Rectal smooth muscle tissue (tissue), 1 donor: ENCODE results near the gene GALNT5.

Source experiments
- H3K27ac ChIP-seq: one replicate; pipeline ENCODE4 v1.7.0; 2013; ENCODE audit warnings: low read depth, low read length, inconsistent platforms
- H3K27me3 ChIP-seq: one replicate; pipeline ENCODE4 v1.7.0; 2013; ENCODE audit warnings: low read length; ENCODE audit not compliant: control insufficient read depth, insufficient read depth
- H3K36me3 ChIP-seq: one replicate; pipeline ENCODE4 v1.7.0; 2013; ENCODE audit warnings: low read length; ENCODE audit not compliant: control insufficient read depth, insufficient read depth
- H3K4me1 ChIP-seq: one replicate; pipeline ENCODE4 v1.7.0; 2013; ENCODE audit warnings: low read length; ENCODE audit not compliant: control insufficient read depth, insufficient read depth
- H3K4me3 ChIP-seq: one replicate; pipeline ENCODE4 v1.7.0; 2013; ENCODE audit warnings: low read length
- H3K9ac ChIP-seq: one replicate; pipeline ENCODE4 v1.7.0; 2013; ENCODE audit warnings: low read length

The GALNT5 gene

DNA sequence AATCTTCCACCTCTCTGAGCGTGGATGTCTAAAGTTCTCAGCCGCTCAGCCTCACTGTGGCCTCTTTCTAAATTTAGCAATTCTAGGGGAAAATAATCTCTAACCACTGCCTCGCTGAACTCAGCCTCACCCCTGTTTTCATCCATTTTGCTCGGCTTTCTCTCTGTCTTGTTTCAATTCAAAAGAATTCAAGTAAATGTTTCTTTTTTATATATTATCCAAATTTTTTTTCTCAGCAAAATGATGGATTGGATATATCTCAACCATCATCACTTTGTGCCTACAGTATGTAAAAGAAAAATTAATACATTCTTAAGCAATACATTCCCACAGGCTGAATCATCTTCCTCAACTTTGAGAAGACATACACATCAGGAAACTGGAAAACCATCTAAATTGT is 24.0 kb upstream of the GALNT5 start:
- H3K4me1 ChIP-seq, result no peaks in the 10 kb centered on the region
- no peak overlapping the region for H3K27ac ChIP-seq
- no peaks in the 10 kb centered on the region for H3K27me3 ChIP-seq
- H3K9ac ChIP-seq, result no peak overlapping the region
- no peak overlapping the region for H3K4me3 ChIP-seq
- no peaks in the 10 kb centered on the region for H3K36me3 ChIP-seq

DNA sequence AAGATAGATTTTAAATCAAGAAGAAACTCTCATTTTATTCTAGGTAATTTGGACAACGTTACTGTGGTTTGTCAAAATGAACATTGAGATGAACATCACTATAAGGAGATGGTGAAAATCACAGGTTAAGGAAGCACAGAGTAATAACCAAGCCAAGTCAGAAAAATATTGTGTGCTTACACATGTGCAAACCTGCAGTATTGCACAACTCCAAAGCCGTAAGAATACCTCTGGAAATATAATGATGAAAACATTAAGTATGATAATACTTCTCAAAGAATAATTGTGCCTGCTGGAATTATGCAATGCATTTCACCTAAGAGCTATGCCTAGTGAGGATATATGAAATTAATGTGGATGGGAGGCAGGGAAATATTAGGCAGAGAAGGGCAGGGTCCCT is 21.1 kb upstream of the GALNT5 start:
- no peaks in the 10 kb centered on the region for H3K4me1 ChIP-seq
- no peak overlapping the region for H3K4me3 ChIP-seq
- H3K27ac ChIP-seq, result no peak overlapping the region
- no peaks in the 10 kb centered on the region for H3K27me3 ChIP-seq
- no peak overlapping the region for H3K9ac ChIP-seq
- H3K36me3 ChIP-seq, result no peaks in the 10 kb centered on the region

- Histone ChIP-seq H3K27ac (no peak overlapping the region), H3K9ac (no peak overlapping the region), H3K27me3 (no peaks in the 10 kb centered on the region), H3K4me3 (no peak overlapping the region), H3K4me1 (no peaks in the 10 kb centered on the region), H3K36me3 (no peaks in the 10 kb centered on the region)
Observed at GRCh38 chr2:157238296-157238695, 19.2 kb upstream of the GALNT5 start.

DNA sequence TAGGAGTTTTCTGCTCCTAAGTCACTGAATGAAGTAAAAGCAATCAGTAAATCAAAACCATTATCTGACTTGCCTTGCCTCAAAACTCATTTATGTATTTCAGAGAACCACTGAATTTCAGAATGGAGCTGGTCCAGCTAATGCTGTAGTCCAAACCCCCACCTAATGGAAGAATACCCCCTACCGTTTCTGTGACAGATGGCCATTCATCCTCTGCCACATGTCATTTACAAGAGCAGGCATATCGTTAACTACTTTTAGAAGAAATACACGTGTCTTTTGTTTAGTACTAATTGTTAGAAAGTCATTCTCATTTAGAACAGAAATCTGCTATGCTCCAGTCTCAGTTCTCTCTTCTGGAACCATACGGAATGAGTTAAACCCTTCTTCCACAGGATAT is 12.8 kb upstream of the GALNT5 start:
- H3K36me3 ChIP-seq, result no peaks in the 10 kb centered on the region
- H3K27ac ChIP-seq, result no peak overlapping the region
- H3K9ac ChIP-seq, result no peak overlapping the region
- no peak overlapping the region for H3K4me3 ChIP-seq
- H3K4me1 ChIP-seq, result no peaks in the 10 kb centered on the region
- no peaks in the 10 kb centered on the region for H3K27me3 ChIP-seq

- H3K9ac ChIP-seq, result no peak overlapping the region
- no peaks in the 10 kb centered on the region for H3K36me3 ChIP-seq
- H3K27ac ChIP-seq, result no peak overlapping the region
- no peaks in the 10 kb centered on the region for H3K27me3 ChIP-seq
- H3K4me1 ChIP-seq, result no peaks in the 10 kb centered on the region
- H3K4me3 ChIP-seq, result no peak overlapping the region
Observed at GRCh38 chr2:157245144-157245840, 12.2 kb upstream of the GALNT5 start.

GRCh38 chr2:157245846-157246764 is 11.4 kb upstream of the GALNT5 start:
- no peak overlapping the region for H3K4me3 ChIP-seq
- H3K9ac ChIP-seq, result no peak overlapping the region
- H3K4me1 ChIP-seq, result no peaks in the 10 kb centered on the region
- H3K27ac ChIP-seq, result no peak overlapping the region
- H3K36me3 ChIP-seq, result no peaks in the 10 kb centered on the region
- H3K27me3 ChIP-seq, result no peaks in the 10 kb centered on the region

DNA sequence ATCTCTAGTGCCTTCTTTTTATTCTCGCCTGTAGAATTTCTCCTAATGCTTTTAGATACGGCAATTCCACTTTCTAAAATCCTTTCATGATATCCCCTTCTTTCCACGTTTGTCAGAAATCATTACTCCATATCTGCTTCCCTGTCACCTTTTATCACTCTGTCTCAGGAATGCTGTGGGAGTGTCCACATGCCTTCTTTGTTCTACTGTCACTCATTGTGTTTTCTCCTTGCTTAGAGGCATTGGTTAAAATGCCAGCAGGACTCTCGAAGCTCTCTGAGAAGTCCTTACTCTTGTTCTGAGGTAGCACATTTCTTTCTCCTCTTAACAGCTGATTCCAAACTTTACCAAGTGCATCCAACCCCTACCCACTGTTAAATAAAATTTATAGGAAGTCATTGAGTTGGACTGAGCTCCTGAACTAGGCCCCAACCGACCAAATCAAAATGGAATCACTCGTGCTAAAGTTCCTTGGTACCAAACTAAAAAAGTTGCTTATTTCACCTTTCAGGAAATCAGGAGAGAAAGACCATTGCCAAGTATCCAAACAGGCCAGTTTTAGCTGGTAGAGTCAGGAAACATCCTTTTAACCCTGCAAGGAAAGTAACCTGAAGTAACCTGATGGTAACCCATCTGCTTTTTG is 10.6 kb upstream of the GALNT5 start:
- no peak overlapping the region for H3K27ac ChIP-seq
- H3K4me1 ChIP-seq, result no peaks in the 10 kb centered on the region
- H3K9ac ChIP-seq, result no peak overlapping the region

DNA sequence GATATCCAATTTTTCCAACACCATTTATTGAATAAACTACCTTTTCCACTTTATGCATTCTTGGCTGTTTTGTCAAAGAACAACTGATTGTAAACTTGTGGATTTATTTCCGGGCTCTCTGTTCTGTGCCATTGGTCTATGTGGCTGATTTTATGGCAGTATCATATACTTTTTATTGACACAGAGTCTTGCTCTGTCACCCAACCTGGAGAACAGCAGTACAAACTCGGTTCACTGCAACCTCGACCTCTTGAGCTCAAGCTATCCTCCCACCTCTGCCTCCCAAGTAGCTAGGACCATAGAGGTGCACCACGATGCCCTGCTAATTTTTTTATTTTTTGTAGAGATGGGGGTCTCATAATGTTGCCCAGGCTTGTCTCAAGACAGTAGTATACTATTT is 6.7 kb upstream of the GALNT5 start:
- no peak overlapping the region for H3K27ac ChIP-seq
- no peaks in the 10 kb centered on the region for H3K27me3 ChIP-seq
- H3K9ac ChIP-seq, result no peak overlapping the region
- H3K4me1 ChIP-seq, result no peaks in the 10 kb centered on the region
- no peak overlapping the region for H3K4me3 ChIP-seq
- no peaks in the 10 kb centered on the region for H3K36me3 ChIP-seq

More for the DNA sequence above, 10.6 kb upstream of the GALNT5 start:
- Histone ChIP-seq H3K4me3 (no peak overlapping the region), H3K27me3 (no peaks in the 10 kb centered on the region), H3K36me3 (no peaks in the 10 kb centered on the region)

GRCh38 chr2:157251932-157252331 is 5.6 kb upstream of the GALNT5 start:
- Histone ChIP-seq H3K4me1 (no peaks in the 10 kb centered on the region), H3K27me3 (no peaks in the 10 kb centered on the region), H3K4me3 (no peak overlapping the region), H3K9ac (no peak overlapping the region), H3K36me3 (no peaks in the 10 kb centered on the region), H3K27ac (no peak overlapping the region)

DNA sequence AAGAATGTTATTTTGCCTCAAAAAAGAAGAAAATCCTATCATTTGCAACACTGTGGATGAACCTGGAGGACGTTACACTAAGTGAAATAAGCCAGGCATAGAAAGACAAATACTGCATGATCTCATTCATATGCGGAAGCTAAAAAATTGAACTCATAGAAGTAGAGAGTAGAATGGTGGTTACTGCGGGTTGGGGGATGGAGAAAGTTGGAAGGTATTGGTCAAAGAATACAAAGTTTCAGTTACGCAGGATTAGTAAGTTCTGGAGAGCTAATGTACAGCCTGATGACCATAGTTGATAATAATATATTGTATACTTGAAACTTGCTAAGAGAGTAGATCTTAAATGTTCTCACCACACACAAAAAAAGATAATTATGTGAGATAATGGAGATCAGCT is 5.0 kb upstream of the GALNT5 start:
- no peaks in the 10 kb centered on the region for H3K36me3 ChIP-seq
- H3K9ac ChIP-seq, result no peak overlapping the region
- no peaks in the 10 kb centered on the region for H3K4me1 ChIP-seq
- no peaks in the 10 kb centered on the region for H3K27me3 ChIP-seq
- H3K27ac ChIP-seq, result no peak overlapping the region
- no peak overlapping the region for H3K4me3 ChIP-seq

DNA sequence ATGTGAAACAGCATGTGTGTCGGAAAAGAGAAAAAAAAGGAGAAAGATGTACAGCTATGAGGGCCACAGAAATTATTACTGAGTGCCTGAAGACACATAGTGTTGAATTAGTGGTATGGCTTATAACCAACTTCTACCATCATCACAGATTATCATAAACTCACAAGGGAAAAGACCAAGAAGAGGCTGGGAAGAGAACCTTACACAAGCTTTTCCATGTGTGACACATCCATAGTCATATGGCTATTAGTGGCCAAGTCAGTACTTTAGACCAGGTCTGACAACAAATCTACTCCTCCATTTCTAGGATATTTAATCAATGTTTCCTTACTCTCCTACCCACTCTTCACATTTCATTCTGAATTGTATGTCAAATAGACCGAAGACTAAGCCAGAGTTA is 3.5 kb upstream of the GALNT5 start:
- no peak overlapping the region for H3K4me3 ChIP-seq
- H3K9ac ChIP-seq, result no peak overlapping the region
- no peaks in the 10 kb centered on the region for H3K4me1 ChIP-seq
- no peak overlapping the region for H3K27ac ChIP-seq
- H3K27me3 ChIP-seq, result no peaks in the 10 kb centered on the region
- H3K36me3 ChIP-seq, result no peaks in the 10 kb centered on the region

- Histone ChIP-seq H3K36me3 (no peaks in the 10 kb centered on the region), H3K27ac (no peak overlapping the region), H3K27me3 (no peaks in the 10 kb centered on the region), H3K4me1 (no peaks in the 10 kb centered on the region), H3K9ac (no peak overlapping the region), H3K4me3 (no peak overlapping the region)
Observed at GRCh38 chr2:157255746-157256145, 1.8 kb upstream of the GALNT5 start.
